HG03066 (cell line): ENCODE results near the gene SLC25A13.
"Not testable (repeated sequence)": the region's sequence is repeated elsewhere in the genome, so short reads cannot be mapped to it uniquely, and the experiment has no call there.

ENCODE experiments used
- ATAC-seq: cut with Tn5 transposase; IDR thresholded peaks from one replicate; pipeline ENCODE4 v1.9.1; 2021; ENCODE audit warnings: low read depth; ENCODE audit not compliant: unreplicated experiment

SLC25A13 gene, protein sequence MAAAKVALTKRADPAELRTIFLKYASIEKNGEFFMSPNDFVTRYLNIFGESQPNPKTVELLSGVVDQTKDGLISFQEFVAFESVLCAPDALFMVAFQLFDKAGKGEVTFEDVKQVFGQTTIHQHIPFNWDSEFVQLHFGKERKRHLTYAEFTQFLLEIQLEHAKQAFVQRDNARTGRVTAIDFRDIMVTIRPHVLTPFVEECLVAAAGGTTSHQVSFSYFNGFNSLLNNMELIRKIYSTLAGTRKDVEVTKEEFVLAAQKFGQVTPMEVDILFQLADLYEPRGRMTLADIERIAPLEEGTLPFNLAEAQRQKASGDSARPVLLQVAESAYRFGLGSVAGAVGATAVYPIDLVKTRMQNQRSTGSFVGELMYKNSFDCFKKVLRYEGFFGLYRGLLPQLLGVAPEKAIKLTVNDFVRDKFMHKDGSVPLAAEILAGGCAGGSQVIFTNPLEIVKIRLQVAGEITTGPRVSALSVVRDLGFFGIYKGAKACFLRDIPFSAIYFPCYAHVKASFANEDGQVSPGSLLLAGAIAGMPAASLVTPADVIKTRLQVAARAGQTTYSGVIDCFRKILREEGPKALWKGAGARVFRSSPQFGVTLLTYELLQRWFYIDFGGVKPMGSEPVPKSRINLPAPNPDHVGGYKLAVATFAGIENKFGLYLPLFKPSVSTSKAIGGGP

DNA sequence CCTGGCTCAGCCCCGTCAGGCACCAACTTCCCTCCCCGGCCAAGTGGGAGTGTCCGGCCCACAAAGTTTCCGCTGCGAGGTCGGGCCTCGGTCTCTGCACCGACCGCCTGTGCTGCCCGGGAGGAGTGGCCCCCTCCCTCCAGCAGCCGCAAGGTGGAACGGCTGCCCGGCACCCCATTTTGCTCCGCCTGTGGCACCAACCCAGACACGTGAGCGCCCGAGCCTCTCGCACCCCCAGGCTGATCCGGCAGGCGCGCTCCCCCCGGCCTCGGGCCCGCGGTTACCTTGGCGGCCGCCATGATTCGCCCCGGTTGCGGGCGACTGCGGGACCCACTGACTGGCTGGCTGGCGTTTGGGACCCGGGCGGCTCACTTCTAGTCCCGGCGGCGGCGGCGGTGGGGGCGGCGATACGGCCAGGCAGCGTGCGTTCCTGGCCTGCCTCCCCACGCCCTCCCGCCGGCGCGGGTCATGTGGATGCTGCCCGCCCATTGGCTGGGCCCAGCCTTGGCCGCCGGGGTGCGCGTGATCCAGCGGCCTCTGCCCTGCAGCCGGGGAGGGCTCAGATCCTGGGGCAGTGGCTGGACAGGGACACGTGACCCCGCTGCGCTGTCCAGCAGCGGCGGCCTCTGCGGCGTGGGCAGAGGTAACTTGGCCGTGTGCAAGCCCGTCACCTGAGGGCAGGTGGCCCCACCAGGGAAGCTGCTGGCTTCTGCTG, at the start of gene SLC25A13:
Gene SLC25A13 (minus strand): TSS at position 441 of the 715 bp plus-strand sequence. CDS start 142 bp downstream, at position 299.
- ATAC-seq, result peak; percentile 76

DNA sequence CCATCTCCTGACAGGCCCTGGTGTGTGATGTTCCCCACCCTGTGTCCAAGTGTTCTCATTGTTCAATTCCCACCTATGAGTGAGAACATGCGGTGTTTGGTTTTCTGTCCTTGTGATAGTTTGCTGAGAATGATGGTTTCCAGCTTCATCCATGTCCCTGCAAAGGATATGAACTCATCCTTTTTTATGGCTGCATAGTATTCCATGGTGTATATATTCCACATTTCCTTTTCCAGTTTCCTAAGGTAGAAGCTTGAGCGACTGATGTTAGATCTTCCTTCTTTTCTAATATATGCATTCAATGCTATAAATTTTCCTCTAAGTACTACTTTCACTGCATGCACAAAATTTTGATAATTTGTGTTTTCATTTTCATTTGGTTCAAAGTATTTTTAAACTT, 44.0 kb upstream of the SLC25A13 start:
- not testable (repeated sequence) for ATAC-seq

DNA sequence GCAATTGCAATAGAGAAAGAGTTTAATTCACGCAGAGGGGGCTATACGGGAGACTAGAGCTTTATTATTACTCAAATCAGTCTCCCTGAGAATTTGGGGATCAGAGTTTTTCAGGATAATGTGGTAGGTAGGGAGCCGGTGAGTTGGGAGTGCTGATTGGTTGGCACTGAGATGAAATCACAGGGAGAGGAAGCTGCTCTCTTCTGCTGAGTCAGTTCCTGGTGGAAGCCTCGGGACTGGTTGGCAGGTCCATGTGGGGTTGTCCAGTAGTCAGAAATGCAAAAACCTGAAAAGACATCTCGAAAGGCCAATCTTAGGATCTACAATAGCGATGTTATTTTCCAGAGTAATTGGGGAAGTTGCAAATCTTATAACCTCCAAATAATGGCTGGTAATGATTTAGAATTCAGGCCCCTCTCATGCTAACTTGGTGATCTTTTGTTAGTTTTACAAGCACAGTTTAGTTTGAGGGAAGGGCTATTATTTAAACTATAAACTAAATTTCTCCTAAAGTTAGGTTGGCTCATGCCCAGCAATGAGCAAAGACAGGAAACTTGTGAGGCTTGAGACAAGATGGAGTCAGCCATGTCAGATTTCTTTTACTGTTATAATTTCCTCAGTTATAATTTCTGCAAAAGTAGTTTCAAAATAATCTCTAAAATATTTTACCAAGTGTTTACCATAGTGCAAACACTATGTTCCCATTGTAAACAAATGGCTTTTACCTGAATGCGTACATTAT, 39.4 kb upstream of the SLC25A13 start:
- ATAC-seq, result no peak

DNA sequence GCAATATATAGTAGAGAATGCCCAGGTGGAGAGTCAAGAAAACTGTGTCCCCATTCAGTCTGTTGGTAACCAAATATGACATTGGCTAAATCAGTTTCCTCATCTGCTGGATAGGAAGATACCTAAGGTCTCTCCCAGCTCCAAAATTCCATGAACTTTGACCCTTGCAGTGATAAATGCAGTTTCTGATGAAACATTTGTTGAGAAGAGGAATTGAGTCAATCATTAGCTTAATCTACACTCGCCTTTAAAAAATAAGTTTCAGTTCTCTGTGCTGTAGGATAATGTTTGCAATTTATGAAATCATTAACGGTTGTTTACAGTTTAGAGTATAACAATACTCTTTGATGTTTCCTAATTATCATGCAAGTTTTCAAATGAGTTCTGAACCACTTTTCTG, 38.0 kb upstream of the SLC25A13 start:
- no peak for ATAC-seq

DNA sequence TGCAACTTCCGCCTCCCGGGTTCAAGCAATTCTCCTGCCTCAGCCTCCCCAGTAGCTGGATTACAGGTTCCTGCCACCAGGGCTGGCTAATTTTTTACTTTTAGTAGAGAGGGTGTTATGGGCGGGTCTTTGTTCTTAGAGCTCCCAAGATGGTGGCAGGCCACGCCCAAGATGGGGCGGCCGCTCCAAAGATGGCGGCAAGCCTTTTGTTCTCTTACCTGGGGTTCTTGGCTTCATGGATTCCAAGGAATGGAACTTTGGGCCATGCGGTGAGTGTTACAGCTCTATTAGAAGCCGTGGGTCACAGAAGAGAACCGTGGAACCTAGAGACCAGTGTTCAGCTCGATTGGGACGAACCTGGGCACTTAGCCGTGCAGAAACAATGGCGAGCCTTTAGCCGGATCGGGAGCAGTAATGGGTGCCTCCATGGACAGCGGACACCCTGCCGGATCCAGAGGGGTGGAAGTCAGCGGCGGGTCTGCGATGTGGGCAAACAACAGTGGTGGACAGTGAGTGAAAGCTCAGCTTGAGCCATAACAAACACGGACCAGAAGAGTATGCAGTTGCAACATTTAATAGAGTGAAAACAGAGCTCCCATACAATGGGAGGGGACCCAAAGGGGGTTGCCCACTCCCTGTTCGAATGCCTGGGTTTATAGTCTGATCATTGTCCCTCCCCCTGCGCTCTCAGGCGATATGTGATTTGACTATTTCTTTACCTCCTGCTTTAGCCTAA, 36.5 kb upstream of the SLC25A13 start:
- ATAC-seq, result not testable (repeated sequence)

DNA sequence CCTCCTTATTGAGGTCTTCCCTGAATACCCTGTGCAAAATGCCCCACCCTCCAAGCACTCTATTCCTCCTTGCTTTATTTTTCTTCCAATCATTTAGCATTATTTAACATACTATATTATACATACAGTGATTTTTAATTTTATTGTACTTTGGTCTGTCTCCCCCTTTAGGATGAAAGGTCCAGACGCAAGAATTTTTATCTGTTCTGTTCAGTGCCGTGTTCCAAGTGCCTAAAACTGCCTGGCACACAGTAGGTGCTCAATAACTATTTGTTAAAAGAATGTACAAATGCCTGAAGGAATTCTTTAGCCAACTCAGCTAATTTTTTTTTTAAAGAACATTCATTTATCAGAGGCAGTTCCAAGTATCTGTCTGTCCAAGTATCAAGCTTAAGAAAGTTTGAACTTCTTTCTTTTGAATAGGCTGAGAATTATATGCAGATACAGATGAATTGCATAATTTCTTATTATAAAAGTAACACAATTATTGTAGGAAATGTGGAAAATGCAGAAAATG, 34.1 kb upstream of the SLC25A13 start:
- no peak for ATAC-seq

DNA sequence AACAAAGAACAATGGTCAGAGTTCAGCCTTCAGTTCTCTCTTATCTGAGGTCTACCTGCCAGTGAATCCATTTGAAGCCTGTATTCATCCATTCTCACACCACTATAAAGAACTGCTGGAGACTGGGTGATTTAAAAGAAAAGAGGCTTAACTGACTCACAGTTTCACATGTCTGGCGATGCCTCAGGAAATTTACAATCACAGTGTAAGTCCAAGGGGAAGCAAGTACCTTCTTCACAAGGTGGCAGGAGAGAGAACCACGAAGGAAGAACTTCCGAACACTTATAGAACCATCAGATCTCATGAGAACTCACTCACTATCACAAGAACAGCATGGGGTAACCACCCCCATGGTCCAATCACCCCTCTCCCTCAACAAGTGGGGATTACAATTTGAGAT, 33.0 kb upstream of the SLC25A13 start:
- no peak for ATAC-seq

DNA sequence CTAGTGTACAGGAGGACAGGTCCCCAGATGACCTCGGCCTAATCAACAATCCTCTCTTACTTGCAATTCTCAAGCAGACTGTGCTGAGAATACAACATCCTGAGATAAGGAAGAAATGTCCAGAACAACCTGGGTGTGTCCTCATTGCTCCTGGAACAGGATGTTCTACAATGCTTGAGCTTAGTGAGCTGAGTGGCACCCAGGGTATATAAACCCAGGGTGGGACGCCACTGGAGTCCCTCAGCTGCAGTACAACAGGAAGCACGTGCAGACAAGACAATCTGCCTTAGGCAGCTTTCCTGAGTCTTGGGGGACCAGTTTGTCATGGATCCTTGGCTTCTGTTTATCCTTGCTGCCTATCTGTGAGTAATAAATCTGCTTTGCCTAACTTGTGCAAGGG, 27.7 kb upstream of the SLC25A13 start:
- ATAC-seq, result no peak

DNA sequence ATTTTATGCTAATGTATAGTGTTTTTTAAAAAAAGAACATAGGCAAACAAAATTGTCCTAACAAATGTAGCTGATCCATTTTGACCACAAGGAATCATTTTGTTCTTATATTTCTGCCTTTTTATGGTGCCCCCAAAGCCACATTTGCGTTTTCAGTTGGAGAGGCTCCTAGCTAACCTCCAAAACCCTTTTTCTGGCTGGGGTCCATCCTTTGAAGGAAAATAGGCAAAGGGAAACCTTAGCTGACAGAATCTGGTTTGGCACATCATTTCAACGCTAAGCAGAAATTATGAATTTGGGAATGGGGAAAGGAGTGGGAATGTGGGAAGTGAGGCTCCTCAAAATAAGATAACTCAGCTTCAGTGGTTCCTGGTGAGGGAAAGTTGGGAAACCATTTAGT, 25.6 kb upstream of the SLC25A13 start:
- ATAC-seq, result no peak

DNA sequence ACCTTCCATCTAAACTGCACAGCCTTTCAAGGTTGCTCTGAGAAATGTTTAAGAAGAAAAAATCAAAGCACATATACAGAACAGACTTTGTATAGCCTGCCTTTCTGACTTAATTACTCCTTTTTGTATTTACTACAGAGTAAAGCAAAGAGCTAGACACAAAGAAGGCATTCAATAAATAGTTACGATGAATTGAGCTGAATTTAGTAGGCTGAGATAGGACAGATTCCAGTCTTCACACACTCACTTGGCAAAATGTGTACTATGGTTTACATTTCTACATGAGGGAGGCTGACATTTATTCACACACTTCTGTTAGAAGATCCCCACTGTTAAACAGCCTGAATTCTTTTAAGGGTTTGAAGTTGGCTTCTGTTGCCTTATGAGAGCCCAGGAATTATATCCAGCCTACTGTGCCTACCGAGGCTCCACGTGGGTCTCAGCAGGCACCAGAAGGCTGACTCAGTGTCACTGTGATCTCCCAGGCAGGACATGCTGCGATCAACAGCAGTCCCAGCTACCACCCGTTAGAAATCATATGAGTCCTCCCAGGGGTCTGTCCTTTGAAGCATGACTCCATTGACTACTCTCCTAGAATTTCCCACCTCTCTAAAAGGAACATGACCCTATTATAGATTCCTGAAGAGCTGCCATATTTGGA, 24.5 kb upstream of the SLC25A13 start:
- no peak for ATAC-seq

DNA sequence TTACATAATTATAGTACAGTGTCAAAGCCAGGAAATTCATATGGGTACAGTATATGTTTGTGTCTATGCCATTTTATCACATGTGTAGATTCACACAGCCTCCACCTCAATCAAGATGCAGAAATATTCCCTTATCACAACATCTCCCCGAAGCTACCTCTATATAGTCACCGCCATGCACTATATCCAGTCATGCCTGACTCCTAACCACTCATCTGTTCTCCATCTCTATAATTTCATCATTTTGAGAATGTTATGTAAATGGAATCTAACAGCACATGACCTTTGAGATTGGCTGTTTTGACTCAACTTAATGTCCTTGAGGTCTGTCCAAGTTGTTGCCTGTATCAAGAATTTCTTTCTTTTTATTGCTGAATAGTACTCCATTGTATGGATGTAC, 22.3 kb upstream of the SLC25A13 start:
- no peak for ATAC-seq

DNA sequence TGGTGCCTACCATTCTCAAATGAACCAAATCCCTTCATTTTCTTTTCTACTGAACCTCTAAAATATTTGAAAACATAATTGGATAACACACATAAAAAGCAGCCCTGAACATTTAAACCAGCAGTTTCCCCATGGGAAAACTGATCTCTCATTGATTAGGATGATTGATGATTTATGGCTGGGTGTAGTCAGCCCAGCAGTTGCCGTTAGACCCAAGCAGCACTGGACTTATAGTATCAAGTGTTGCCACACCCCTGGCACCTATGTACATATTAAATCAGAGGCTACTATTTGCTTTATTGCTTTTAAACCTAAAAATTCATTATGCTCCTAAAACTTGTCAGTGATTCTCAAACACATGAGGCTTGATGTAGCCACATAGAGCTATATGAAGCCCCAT, 20.2 kb upstream of the SLC25A13 start:
- no peak for ATAC-seq

DNA sequence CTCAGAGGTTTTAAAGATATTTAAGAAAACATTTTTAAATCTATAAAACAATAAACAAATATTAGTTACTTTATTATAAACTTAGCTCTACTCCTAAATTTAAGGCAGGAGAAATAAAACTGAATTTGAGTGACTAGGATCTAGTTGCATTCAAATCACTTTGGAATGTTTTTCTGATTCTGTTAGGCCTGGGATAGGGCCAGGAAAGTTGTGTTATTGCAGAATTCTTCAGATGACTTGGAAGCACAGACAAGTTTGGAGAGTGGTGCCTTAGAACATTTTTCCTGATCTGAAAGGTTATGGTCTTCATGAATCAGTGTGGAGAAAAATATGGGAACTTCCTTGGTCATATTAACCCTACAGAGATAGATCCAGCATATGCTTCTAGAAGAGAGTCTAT, 15.6 kb upstream of the SLC25A13 start:
- ATAC-seq, result no peak

DNA sequence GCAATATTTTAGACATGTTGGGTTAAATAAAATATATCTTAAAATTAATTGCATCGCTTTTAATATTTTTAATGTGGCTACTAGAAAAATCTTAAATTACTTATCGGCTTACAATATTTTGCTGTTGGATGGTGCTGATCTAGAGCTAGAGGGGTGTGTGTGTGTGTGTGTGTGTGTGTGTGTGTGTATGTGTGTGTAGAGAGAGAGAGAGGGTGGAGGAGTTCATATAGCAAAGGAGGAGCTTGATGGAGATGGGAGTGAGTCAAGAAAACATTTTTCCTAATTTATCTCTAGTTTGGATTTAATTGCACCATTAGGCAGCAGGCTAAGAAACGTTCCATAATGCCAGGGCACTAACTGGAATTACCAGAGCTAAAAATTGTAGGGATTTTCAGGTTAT, 10.4 kb upstream of the SLC25A13 start:
- no peak for ATAC-seq

DNA sequence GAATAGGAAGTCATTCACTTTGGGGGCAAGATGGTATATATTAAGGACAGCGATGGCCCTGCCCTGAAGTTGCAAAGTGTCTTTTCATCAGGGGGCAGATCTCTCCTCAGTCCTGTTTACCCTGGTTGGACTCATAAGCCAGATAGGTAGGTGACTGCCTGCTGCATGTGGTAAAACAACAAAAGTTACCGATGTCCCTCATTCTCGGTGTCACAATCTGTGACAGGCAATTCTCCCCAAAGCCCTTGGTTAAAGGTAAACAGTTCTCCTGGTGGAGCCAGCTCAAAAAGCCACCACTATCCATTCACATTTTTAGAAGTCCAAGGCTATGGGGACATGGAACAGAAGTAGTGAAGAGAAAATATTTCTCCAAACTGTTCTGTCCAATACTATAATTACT, 9.9 kb upstream of the SLC25A13 start:
- ATAC-seq, result no peak

DNA sequence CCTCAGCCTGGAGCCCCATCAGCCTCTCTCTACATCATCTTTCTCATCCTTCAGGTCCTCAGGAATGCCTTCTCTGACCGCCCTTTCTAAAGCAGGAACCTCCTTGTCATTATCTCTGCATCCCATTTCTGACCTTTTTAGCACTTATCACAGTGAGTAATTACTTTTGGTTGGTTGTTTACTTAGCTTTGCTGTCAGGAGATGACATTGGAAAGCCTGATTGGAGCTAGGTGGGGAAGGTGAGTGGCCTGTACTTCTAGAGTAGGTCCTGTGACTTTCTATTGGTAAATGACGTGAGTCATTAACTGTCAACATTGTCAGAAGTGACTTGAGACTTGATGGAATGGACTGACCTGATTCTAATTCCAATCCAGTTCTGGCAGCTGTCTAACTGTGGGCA, 9.3 kb upstream of the SLC25A13 start:
- ATAC-seq, result no peak

DNA sequence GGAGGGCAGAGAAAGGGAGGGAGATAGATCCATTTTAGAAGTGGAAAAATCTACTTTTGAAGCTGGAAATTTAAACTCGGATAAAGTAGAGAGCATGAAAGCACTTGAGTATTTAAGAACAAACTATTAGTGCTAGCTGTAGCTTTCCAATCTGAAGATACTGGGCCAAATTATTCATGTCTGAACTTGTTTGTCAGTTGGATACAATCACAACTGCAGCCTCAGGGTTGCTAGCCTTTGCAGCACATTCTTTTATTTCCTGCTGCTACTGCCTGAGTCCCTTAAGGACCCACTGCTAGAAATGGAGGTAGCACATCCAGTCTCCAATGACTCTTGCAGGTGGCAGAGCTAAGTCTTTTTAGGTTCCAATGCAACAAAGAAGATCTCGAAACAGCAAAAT, 8.3 kb upstream of the SLC25A13 start:
- no peak for ATAC-seq

DNA sequence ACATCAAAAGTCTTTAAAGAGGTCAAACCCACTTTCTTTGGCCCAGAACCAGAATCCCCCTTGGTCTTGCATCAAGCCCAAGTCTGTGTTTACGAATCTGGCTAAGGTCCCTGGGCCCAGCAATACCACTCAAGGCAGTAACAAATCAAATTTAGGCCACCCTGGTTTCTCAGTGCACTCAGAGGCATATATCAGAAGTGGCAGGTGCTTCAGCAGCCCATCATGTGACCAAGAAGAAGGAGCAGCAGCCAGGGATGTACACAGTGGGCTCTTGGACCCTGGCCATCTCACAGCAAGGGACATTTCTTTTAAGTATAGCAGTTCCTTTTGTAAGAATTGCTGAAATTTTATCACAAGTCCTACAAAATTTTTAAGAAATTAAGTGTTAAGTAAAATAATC, 7.3 kb upstream of the SLC25A13 start:
- no peak for ATAC-seq

DNA sequence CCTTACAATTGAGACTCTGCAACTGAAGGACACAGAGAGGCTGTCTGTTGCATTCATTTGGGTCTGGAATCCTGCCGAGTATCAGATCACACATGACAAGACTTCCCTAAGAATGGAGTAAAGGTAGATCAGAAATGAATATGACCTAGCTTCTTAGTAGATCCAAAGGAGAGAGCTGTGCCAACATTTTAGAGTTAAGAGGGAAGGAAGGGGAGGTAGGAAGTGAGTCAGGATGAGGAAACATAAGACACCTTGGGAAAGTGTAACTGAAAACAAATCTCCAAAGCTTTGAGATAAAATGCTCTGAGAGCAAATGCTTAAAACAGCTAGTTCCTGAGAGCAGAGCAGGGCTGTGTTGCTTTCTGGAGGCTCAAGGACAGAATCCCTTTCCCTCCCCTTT, 6.1 kb upstream of the SLC25A13 start:
- no peak for ATAC-seq
